GM06990 (cell line): Measurements from ENCODE around the gene PANK2.
"Not testable (repeated sequence)": the region's sequence is repeated elsewhere in the genome, so short reads cannot be mapped to it uniquely, and the experiment has no call there.

Experiments used
- DNase-seq: peaks from one replicate; pipeline ENCODE4 v3.0.0-alpha.2; 2011; ENCODE audit not compliant: insufficient read length; ENCODE audit errors: extremely low read depth
- H3K27me3 ChIP-seq: replicated peaks from 2 replicates; pipeline ENCODE4 v1.6.0; 2011; ENCODE audit warnings: low read length; ENCODE audit not compliant: control insufficient read depth, insufficient read depth
- H3K36me3 ChIP-seq: 2 replicates; pipeline ENCODE4 v1.5.1; 2011; ENCODE audit warnings: low read length; ENCODE audit not compliant: control insufficient read depth, insufficient read depth
- H3K4me3 ChIP-seq: replicated peaks from 2 replicates; pipeline ENCODE4 v1.5.1; 2011; ENCODE audit warnings: low read depth, mild to moderate bottlenecking, control low read depth, low read length
- CTCF ChIP-seq: IDR thresholded peaks from 2 replicates; pipeline ENCODE4 v1.5.1; 2011; ENCODE audit warnings: low read length, control low read depth, mild to moderate bottlenecking, inconsistent platforms; ENCODE audit not compliant: insufficient read depth, poor library complexity, severe bottlenecking

The PANK2 gene

GRCh38 chr20:3894796-3895195, 5.6 kb downstream of the PANK2 start:
- DNase-seq: no peak
- H3K36me3 ChIP-seq: peaks cover 5% of the 10 kb centered on the region
- no peak overlapping the region for H3K4me3 ChIP-seq
- TF ChIP-seq CTCF: no peak
- H3K27me3 ChIP-seq: no peaks in the 10 kb centered on the region

GRCh38 chr20:3896302-3896701, 7.1 kb downstream of the PANK2 start:
- Histone ChIP-seq H3K27me3 (no peaks in the 10 kb centered on the region), H3K36me3 (peaks cover 5% of the 10 kb centered on the region), H3K4me3 (no peak overlapping the region)
- TF ChIP-seq CTCF: no peak
- no peak for DNase-seq

GRCh38 chr20:3896853-3897583, 7.8 kb downstream of the PANK2 start:
- Histone ChIP-seq H3K27me3 (no peaks in the 10 kb centered on the region), H3K36me3 (peaks cover 5% of the 10 kb centered on the region), H3K4me3 (peak overlapping the region; percentile 5; the same call in 1 of the 2 replicates)
- TF ChIP-seq CTCF: no peak
- DNase-seq: no peak

- DNase-seq, H3K4me3 ChIP-seq, H3K36me3 ChIP-seq, H3K27me3 ChIP-seq: not testable (repeated sequence)
Measured at GRCh38 chr20:3898181-3898580, 9.0 kb downstream of the PANK2 start.

- no peak for TF ChIP-seq CTCF
- H3K36me3 ChIP-seq: peaks cover 5% of the 10 kb centered on the region
- DNase-seq: no peak
- H3K4me3 ChIP-seq: no peak overlapping the region
- no peaks in the 10 kb centered on the region for H3K27me3 ChIP-seq
Measured at GRCh38 chr20:3898639-3899038, 9.5 kb downstream of the PANK2 start.

GRCh38 chr20:3900187-3900604, 11.0 kb downstream of the PANK2 start:
- H3K4me3 ChIP-seq: no peak overlapping the region
- DNase-seq: no peak
- H3K36me3 ChIP-seq: peaks cover 5% of the 10 kb centered on the region
- no peaks in the 10 kb centered on the region for H3K27me3 ChIP-seq
- no peak for TF ChIP-seq CTCF
